ENCODE data around the gene IGSF6.
A peak's percentile ranks its signal among the peaks of the same experiment; 100 is the strongest.
"Not testable (repeated sequence)": the region's sequence is repeated elsewhere in the genome, so short reads cannot be mapped to it uniquely, and the experiment has no call there.

Gene IGSF6

DNA sequence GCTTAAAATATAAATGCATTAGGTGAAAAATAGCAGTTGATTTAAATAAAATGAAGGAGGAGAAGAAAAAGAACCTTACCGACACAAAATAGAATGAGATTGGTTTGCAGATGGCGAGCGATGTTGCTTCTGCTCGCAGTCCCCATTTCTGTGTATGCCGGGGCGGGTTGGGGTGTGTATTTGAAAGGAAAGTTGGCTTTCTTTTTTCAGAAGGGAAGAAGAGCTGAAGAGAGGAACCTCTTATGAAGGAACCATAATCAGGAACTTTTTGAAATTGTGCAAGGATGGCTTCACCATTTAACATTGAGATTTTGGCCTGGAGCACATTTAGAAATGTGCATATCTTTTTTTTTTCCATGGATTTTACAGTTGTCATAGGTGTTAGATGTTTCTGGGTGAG is at the start of gene IGSF6:
Gene IGSF6, minus strand, starts transcription at position 156 of the 400 bp plus-strand sequence. Its CDS starts 10 bp downstream, at position 146.
- DNase-seq (ENCODE audit: low read depth) = no peak

DNA sequence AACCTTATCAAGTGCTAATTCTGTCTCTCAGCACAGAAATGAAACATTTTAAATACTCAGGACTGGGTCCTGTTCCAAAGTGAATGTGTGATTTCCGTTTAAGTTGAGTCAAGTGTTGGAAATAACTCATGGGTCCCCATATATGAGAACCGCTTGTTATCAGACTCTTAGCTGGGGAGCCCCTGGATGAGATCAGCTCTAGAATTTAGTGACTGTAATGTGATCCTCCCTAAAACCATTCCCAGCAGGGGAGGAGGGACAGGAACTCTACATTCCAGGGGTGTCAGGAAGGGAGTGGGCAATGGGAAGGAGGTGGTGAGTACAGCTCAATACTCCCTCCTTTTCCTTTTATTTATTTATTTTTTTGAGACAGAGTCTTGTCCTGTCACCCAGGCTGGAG is 48.9 kb upstream of the IGSF6 start:
- DNase-seq (ENCODE audit: low read depth) = no peak

DNA sequence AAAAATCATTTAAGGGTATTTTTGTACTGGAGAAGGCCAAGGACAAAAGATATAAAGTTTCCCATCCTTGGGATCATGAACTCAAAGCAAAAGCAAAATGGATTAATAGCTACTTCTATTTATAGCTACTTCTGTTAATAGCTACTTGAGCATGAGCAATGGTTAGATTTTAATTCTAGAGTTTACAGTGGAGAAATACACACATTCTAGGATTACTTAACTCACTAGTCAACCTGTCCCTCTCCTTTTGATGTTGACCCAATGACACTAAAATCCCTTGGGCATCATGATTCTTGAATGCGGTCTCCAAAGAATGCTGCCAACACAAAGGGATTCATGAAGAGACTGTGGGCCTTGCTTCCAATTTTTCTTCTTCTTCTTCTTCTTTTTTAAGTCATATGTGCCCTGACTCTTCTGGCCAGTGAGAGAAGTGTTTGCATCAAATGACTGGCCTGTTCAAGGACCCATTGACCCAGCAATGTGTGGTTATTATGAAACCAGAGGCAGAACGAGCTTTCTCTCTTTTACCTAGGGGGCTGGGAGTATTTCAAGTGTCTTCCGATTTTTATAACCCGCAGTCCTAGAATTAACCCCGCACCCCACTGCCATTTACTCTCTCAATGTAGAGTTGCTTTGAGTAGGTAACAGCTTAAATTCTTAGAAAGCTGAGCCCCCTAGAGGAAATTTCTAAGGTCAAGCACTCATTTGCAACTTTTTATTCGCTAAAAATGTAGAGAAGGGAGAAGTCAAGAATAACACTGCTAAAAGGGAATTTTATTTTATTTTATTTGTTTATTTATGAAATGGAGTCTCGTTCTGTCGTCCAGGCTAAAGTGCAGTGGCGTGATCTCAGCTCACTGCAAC is 46.0 kb upstream of the IGSF6 start:
- DNase-seq (ENCODE audit: low read depth) = no peak

DNA sequence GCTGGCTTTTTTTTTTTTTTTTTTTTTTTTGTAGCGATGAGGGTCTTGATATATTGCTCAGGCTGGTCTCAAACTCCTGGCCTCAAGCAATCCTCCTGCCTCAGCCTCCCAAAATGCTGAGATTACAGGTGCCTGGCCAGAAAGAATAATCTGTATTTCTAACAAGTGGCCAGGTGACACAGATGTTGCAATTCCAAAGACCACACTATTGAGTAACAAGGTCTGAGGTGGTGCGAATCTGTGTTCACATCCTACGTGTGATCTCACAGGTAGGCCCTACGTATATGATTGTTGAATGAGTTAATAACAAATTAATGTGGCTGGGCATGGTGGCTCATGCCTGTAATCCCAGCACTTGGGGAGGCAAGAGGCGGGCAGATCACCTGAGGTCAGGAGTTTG is 44.6 kb upstream of the IGSF6 start:
- DNase-seq (ENCODE audit: low read depth) = no peak

- DNase-seq (ENCODE audit: low read depth) = no peak
Observed at GRCh38 chr16:21694609-21695008, 42.2 kb upstream of the IGSF6 start.

GRCh38 chr16:21690967-21691366 is 38.6 kb upstream of the IGSF6 start:
- not testable (repeated sequence) for DNase-seq (ENCODE audit: low read depth)

- no peak for DNase-seq (ENCODE audit: low read depth)
Observed at GRCh38 chr16:21689107-21689506, 36.7 kb upstream of the IGSF6 start.

DNA sequence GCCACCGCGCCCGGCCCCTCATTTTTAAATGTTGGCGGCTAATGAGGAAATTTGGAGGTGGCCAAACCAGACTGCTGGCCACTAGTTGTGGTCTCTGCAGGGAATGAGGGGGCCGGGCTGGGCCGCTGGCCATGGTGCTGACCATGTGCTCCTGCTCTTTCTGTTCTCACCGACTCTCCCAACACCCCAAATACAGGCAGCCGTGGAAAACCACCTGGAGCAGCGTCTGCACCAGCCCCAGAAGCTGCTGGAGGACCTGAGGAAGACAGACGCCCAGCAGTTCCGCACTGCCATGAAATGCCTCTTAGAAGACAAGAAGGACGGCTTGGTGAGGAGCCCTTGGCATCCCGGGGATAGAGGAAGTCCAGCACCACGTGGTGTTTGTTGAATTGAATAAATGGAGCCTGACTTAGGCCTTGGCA is 32.6 kb upstream of the IGSF6 start:
- no peak for DNase-seq (ENCODE audit: low read depth)

- DNase-seq (ENCODE audit: low read depth) = no peak
Observed at GRCh38 chr16:21684199-21684598, 31.8 kb upstream of the IGSF6 start.

DNA sequence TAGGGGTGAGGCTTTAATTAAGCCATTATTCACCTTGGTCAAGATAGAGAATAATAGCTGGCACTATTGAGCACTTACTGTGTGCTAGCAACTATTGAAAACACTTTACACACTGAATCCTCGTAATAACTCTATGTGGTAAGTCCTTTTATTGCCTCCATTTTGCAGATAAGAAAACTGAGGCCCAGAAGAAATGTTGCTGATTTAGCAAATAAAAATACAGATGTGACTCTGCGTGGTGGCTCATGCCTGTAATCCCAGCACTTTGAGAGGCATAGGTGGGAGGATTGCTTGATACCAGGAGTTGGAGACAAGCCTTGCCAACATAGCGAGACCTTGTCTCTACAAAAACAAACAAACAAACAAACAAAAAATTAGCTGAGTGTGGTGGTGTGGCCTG is 30.8 kb upstream of the IGSF6 start:
- DNase-seq (ENCODE audit: low read depth) = no peak

- DNase-seq (ENCODE audit: low read depth) = not testable (repeated sequence)
Observed at GRCh38 chr16:21680714-21681113, 28.3 kb upstream of the IGSF6 start.

- not testable (repeated sequence) for DNase-seq (ENCODE audit: low read depth)
Observed at GRCh38 chr16:21674456-21674855, 22.0 kb upstream of the IGSF6 start.

GRCh38 chr16:21673469-21673868 is 21.1 kb upstream of the IGSF6 start:
- DNase-seq (ENCODE audit: low read depth) = no peak

DNA sequence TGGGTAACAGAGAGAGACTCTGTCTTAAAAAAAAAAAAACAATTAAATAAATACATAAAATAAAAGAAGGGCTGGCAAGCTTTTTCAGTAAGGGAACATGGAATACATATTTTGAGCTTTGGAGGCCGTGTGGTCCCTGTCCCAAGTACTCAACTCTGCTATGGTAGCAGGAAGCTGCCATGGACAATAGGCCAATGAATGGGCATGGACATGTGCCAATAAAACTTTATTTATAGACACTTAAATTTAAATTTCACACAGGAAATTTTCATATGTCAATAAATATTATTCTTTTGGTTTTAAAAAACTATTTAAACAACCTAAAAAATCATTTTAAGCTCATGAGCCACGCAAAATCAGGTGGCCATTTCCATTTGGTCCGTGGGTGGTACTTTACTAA is 15.2 kb upstream of the IGSF6 start:
- no peak for DNase-seq (ENCODE audit: low read depth)

GRCh38 chr16:21666772-21667171 is 14.4 kb upstream of the IGSF6 start:
- no peak for DNase-seq (ENCODE audit: low read depth)

GRCh38 chr16:21664801-21665492 is 12.5 kb upstream of the IGSF6 start:
- no peak for DNase-seq (ENCODE audit: low read depth)

GRCh38 chr16:21663889-21664647 is 11.7 kb upstream of the IGSF6 start, which contains the start of gene OTOA:
OTOA (plus strand) TSS chr16:21663968; CDS start chr16:21678515, 14,547 bp downstream.
- no peak for DNase-seq (ENCODE audit: low read depth)

DNA sequence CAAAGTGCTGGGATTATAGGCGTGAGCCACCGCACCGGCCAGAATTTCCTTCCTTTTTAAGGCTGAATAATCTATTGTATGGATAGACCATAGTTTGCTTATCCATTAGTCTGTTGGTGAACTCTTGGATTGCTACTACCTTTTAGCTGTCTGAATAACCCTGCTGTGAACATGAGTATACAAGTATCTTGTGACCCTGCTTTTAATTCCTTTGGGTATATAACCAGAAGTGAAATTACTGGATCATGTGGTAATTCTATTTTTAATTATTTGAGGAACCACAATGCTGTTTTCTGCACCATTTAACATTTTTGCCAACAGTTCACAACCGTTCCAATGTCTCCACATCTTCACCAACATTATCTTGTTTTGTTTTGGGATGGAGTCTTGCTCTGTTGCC is 6.7 kb upstream of the IGSF6 start:
- DNase-seq (ENCODE audit: low read depth) = no peak

- DNase-seq (ENCODE audit: low read depth) = peak; percentile 33
Observed at GRCh38 chr16:21656795-21657768, 4.7 kb upstream of the IGSF6 start.

- no peak for DNase-seq (ENCODE audit: low read depth)
Observed at GRCh38 chr16:21654881-21655280, 2.5 kb upstream of the IGSF6 start.

DNA sequence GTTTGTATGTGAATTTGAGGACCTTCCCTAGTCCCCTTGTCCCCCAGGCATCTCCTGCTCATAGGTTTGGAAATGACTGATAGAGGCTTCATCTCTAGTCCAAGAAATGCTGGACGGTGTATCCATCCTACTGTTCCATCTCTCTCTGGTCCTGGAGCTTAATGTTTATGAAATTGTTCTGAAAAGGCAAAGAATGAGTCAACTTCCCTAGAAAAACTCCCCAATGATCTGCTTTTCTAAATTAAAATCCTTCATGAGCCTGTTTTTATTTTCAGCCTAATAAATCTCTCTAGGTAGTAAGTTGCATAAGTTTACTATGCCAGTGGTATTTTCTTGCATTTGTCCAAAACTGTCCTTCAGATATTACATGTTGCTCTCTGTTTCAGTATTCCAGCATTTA is 2.1 kb upstream of the IGSF6 start:
- DNase-seq (ENCODE audit: low read depth) = no peak

Measured in stromal cell of bone marrow (primary cell).